COLO668 (cell line): ENCODE results near the gene PPARA.
A peak's percentile ranks its signal among the peaks of the same experiment; 100 is the strongest.

Experiments
- DNase-seq: peaks from one replicate; lab custom pipeline; 2025; ENCODE audit not compliant: unreplicated experiment; lab: John Stamatoyannopoulos, UW

The PPARA gene

GRCh38 chr22:46202897-46203600 is 52.7 kb downstream of the PPARA start:
- no peak for DNase-seq

- DNase-seq = no peak
Observed at GRCh38 chr22:46203601-46203980, 53.3 kb downstream of the PPARA start.

DNA sequence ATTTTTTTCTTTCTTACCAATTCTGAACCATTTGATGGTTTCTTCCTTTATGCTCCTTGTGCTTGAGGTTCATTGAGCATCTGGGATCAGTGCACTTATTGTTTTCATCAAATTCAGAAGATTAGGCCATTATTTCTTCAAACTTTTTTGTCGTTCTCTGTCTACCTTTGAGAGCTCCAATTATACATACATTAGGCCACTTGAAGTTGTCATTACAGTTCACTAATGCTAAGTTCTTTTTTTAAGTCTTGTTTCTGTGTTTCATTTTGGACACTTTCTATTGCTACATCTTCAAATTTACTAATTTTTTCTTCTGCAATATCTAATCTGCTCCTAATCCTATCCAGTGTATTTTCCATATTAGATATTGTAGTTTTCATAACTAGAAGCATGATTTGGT is 58.9 kb downstream of the PPARA start:
- DNase-seq = no peak

DNA sequence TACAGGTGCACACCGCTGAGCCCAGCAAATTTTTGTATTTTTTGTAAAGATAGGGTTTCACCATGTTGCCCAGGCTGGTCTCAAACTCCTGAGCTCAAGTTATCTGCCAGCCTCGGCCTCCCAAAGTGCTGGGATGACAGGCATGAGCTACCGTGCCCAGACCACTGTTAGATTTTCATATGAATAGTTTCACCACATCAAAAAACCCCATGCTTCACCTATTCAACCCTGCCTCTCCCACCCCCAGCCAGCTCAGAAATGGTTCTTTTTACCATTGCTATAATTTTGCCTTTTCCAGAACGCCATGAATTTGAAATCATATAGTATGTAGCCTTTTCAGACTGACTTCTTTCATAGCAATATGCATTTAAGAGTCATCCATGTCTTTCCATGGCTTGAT is 61.9 kb downstream of the PPARA start:
- no peak for DNase-seq

DNA sequence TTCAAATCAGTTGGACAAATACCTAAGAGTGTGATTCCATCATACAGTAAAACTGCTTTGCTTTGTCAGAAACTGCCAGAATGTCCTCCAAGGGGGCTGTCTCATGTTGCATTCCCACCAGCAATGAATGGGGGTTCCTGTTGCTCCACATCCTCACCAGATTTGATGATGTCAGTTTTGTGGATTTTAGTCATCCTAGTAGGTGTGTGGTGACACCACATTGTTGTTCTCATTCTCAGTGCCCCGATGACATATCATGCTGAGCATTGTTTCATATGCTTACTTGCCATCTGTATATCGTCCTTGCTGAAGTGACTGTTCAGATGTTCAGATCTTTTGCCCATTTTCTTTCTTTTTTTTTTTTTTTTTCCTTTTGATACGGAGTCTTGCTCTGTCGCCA is 62.7 kb downstream of the PPARA start:
- no peak for DNase-seq

GRCh38 chr22:46214149-46214548 is 63.8 kb downstream of the PPARA start:
- no peak for DNase-seq

- DNase-seq = no peak
Observed at GRCh38 chr22:46214616-46215015, 64.3 kb downstream of the PPARA start.

DNA sequence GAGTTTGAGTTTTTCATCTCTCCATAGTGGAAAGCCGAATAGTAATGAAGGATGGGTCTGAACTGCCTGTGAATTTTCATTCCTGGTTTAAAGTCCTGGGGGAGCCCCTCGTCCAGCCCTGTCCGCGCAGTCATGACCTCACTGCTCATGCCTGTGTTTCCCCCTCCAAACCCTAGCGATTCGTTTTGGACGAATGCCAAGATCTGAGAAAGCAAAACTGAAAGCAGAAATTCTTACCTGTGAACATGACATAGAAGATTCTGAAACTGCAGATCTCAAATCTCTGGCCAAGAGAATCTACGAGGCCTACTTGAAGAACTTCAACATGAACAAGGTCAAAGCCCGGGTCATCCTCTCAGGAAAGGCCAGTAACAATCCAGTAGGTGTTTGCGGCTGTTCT is 69.3 kb downstream of the PPARA start:
- peak; percentile 81 for DNase-seq

DNA sequence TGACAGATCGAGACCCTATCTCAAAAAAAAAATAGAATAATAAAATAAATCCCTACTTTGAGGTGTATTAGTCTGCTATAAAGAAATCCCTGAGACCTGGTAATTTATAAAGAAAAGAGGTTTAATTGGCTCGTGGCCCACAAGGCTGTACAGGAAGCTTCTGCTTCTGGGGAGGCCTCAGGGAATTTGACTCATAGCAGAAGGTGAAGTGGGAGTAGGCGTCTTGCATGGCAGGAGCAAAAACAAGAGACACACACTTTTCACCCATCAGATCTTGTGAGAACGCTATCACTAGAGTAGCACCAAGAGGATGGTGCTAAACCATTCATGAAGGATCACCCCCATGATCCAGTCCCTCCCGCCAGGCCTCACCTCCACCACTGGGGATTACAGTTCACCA is 70.6 kb downstream of the PPARA start:
- no peak for DNase-seq

GRCh38 chr22:46224044-46224897 is 73.9 kb downstream of the PPARA start:
- no peak for DNase-seq

DNA sequence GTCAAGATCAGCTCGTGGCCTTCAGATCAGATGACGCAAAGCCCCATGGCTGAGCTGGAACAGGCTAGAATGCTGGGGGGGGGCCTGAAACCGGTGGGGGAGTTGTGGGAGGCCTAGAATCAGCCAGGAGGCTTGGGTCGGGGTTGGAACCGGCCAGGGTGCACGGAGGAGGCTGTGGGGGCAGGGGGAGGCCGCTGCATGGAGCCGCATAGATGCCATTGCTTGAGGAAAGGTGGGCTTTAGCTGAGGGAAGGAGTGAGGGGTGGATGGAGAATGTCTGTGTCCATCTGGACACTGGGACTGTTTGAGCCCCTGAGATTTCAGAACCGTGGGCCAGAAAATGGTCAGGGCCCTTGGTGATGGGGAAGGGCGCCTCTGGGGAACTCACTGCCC is 74.6 kb downstream of the PPARA start:
- no peak for DNase-seq

DNA sequence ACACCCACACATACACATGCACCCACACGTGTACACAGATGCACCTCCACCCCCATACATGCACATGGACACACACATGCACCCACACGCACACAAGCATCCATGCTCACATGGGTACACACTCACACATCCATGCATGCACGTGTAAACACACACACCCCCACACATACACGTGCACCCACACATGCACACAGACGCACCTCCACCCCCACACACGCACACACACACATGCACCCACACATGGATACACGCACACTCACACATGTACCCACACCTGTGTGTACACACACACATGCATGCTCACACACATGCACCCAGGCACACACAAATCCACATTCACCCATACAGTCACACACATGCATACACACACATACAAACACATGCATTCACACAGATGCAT is 75.3 kb downstream of the PPARA start:
- DNase-seq = no peak

DNA sequence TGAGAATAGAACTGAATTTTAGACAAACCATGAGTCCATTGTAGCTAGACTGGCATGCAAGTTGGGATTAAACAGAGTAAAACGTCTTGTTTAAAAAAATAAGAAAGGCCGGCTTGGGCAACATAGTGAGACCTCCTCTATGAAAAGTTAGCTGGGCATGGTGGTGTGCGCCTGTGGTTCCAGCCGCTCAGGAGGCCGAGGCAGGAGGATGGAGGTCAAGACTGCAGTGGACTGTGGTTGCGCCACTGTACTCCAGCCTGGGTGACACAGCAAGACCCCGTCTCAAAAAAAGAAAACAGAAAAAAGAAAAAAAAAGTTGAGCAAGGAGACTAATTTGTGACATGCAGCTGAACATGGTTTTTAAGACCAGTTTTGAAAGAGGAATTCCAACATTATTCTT is 76.3 kb downstream of the PPARA start:
- DNase-seq = no peak

- DNase-seq = no peak
Observed at GRCh38 chr22:46229701-46230100, 79.4 kb downstream of the PPARA start.

GRCh38 chr22:46230262-46230901 is 80.1 kb downstream of the PPARA start:
- DNase-seq = no peak

DNA sequence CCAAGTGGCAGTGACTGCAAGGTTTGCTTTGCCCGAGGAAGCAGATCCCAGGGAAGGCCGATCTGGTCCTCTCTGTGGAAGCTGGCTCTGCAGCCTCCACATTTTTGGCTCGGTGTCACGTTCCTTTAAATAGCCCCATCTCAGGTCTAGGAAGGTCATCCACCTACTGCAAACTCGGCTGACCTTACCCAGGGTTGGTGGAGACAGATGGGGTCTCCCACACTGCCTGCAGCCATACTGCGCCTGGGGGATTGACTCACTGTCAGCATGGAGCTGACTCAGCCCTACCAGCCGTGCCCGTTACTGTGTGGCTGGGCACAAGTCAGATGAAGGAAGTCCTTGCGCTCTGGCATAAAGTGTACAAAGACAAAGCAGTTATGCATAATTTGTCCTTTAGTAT is 82.9 kb downstream of the PPARA start:
- no peak for DNase-seq

DNA sequence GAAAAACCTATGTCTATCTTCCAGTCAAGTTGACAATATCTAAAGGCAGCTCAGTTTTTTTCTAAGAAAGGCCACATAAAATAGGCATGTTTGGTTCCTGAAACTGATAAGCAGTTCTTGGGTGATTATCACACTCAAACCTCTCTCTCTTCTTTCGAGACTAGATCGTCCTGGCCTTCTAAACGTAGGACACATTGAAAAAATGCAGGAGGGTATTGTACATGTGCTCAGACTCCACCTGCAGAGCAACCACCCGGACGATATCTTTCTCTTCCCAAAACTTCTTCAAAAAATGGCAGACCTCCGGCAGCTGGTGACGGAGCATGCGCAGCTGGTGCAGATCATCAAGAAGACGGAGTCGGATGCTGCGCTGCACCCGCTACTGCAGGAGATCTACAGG is 84.6 kb downstream of the PPARA start:
- no peak for DNase-seq

DNA sequence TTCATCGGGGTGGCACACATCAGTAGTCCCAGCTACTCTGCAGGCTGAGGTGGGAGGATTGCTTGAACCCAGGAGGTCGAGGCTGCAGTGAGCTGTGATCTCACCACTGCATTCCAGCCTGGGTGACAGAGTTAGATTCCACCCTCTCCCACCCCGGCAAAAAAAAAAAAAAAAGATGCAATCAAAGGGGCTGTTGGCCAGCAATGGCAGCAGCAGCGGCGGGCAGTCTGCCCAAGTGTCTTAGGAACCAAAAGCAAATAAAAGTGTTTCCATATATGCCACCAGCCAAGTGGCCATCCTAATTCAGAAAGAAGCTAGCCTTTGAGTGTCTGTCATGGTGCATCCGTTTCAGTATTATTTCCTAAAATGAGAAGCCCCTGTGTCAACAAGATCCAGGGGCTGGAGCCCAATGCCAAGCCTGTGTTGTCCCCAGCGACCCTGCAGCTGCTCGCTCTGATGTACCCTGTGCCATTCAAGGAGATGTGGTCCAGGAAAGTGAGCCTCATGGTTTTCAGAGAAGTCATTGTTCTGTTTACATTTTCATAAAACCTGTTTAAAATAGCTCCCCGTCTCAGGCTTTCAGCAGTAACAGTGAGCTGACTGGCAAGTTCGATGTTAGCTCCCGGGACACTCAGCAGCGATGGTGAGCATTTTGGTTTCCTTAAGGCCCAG is 87.3 kb downstream of the PPARA start:
- DNase-seq = no peak

- DNase-seq = no peak
Observed at GRCh38 chr22:46238541-46238940, 88.2 kb downstream of the PPARA start.

- DNase-seq = no peak
Observed at GRCh38 chr22:46239261-46240048, 89.1 kb downstream of the PPARA start.

- DNase-seq = no peak
Observed at GRCh38 chr22:46240073-46240472, 89.7 kb downstream of the PPARA start.
